Heart right ventricle (tissue), 16 donors: ENCODE data around the gene INPP5D. TPM values are rescaled to one million over a fixed set of nuclear protein-coding genes. Genes with fewer than 3 reads are reported as not detected.
A peak's percentile ranks its signal among the peaks of the same experiment; 100 is the strongest.
"Not testable (repeated sequence)": the region's sequence is repeated elsewhere in the genome, so short reads cannot be mapped to it uniquely, and the experiment has no call there.

Experiments used
- ATAC-seq, 8 donors: fragments of 200-7000 bp; cut with Tn5 transposase; one replicate each; pipeline ENCODE4 v1.9.1; 2020; ENCODE audit warnings: mild to moderate bottlenecking in 8 of 8, moderate library complexity in 8 of 8, moderate number of reproducible peaks in 1 of 8
- DNase-seq, 2 donors: peaks; one replicate each; pipeline ENCODE4 v3.0.0-alpha.2; 2020
- H3K27ac ChIP-seq, 10 donors: fragments of 200-600 bp; sonication (generic) in 2 of 10; one replicate each; pipeline versions ENCODE4 v1.5.0 to v1.8.0; 2020 to 2022; ENCODE audit warnings: mild to moderate bottlenecking in 3 of 10
- H3K27me3 ChIP-seq, 7 donors: fragments of 200-600 bp; one replicate each; pipeline ENCODE4 v1.8.0; 2021 to 2022; ENCODE audit warnings: mild to moderate bottlenecking in 2 of 7
- H3K36me3 ChIP-seq, 9 donors: fragments of 200-600 bp; sonication (generic) in 1 of 9; one replicate each; pipeline versions ENCODE4 v1.5.0 to v1.8.0; 2020 to 2022; ENCODE audit warnings: mild to moderate bottlenecking in 2 of 9
- H3K4me1 ChIP-seq, 9 donors: fragments of 200-600 bp; sonication (generic) in 1 of 9; one replicate each; pipeline versions ENCODE4 v1.5.0 to v1.8.0; 2020 to 2022; ENCODE audit warnings: mild to moderate bottlenecking in 4 of 9
- H3K4me3 ChIP-seq, 10 donors: fragments of 200-600 bp; sonication (generic) in 2 of 10; one replicate each; pipeline versions ENCODE4 v1.5.0 to v1.8.0; 2020 to 2022; ENCODE audit warnings: mild to moderate bottlenecking in 7 of 10, moderate library complexity in 2 of 10
- H3K9me3 ChIP-seq, 11 donors: fragments of 200-600 bp in 10 of 11; sonication (generic) in 2 of 11; one replicate each; pipeline versions ENCODE4 v1.5.0 to v1.8.0; 2013 to 2022; ENCODE audit warnings: mild to moderate bottlenecking in 2 of 11, control low read depth in 1 of 11, moderate library complexity in 1 of 11
- CTCF ChIP-seq, 9 donors: fragments of 200-600 bp; sonication (generic) in 2 of 9; IDR thresholded peaks; one replicate each; pipeline versions ENCODE4 v1.5.0 to v1.8.0; 2021 to 2022; ENCODE audit warnings: antibody characterized with exemption in 9 of 9, mild to moderate bottlenecking in 5 of 9, moderate library complexity in 1 of 9
- WGBS, 2 donors: extraction: QIAGEN DNeasy Blood & Tissue Kit; methylation state at CpG; one replicate each; pipeline ENCODE4 v1.1.7; 2013; ENCODE audit warnings: inconsistent platforms in 1 of 2; 5-methylcytosine and 5-hydroxymethylcytosine counted together
- intact Hi-C, 10 donors: fragments of 100-400 bp; cut with DNase I; formaldehyde crosslinking; loops; one replicate each; pipeline versions ENCODE4 v1.11.1 to v1.14.2; 2022
- polyA plus RNA-seq, 2 donors: library from polyadenylated mRNA; stranded (reverse); fragments of 200-250 nt; gene quantifications; one replicate each; pipeline ENCODE4 v1.2.3, GENCODE V29; 2013
- total RNA-seq, 10 donors: library from RNA; stranded (reverse); fragmentation: NEBNext Ultra II Directional in 3 of 10; extraction: Animal tissue kit (Norgen Biotek cat#: 25700) in 3 of 10; gene quantifications; one replicate each; pipeline versions ENCODE4 v1.2.1 to v1.2.4, GENCODE V29; 2021 to 2023
- donor health status: Arrhythmogenic right ventricular cardiomyopathy.
- donor health status: ischemic (EF 13 %, LVEDD 7.1; RV severe dilation, severe dysfunction).
- donor health status: healthy with polysubstance abuse.
- donor health status: DM: no; HTN: yes; CAD: no.
- donor health status: DM: no; HTN: no; CAD: no.
- donor health status: ischemic (EF 25% LVEDD 6.9; RV normal size, moderate dysfunction).
- donor health status: ischemic (EF 25% LVEDD 5.7; RV mildly dilated, moderate dysfunction).
- donor health status: healthy.
- donor health status: DM: yes; HTN: yes; CAD: no.
- donor health status: Ischemic cardiomyopathy.
- donor health status: ischemic (EF 35%, LVEDD 5.7; RV mildly dilated, moderate dysfunction).
- donor health status: nonischemic (EF 11% LVEDD 7.7; RV severe dilation, severe dysfunction).
- donor health status: DM: yes; HTN: yes; CAD: no.
- donor health status: PGD.
- donor health status: ischemic (EF 29% LVEDD 5.4; RV normal size, mild dysfunction).
- donor health status: nonischemic (EF 23%, LVEDD 6.1; RV moderate dilation, normal function).

INPP5D gene
- total and polyA plus RNA-seq, 12 donors: 2.9 to 17.2 (median 5.7) TPM

DNA sequence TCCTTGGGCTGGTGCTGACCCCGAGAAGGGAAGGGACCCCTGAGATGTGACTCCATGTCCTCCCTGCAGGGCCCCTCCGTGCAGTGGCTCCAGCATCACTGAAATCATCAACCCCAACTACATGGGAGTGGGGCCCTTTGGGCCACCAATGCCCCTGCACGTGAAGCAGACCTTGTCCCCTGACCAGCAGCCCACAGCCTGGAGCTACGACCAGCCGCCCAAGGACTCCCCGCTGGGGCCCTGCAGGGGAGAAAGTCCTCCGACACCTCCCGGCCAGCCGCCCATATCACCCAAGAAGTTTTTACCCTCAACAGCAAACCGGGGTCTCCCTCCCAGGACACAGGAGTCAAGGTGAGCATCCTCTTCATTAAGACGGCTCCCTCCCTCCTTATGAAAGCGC lies 137.9 kb downstream of the INPP5D start:
- Histone ChIP-seq H3K27ac (no peak overlapping the region), H3K36me3 (peaks cover 0 to 91% (median 0%) of the 10 kb centered on the region in 9 donors), H3K4me3 (no peak overlapping the region), H3K9me3 (peaks cover 0 to 7% (median 0%) of the 10 kb centered on the region in 11 donors), H3K4me1 (peaks cover 0 to 16% (median 0%) of the 10 kb centered on the region in 9 donors), H3K27me3 (no peaks in the 10 kb centered on the region)
- ATAC-seq: no peak
- WGBS, 2 donors: 85 to 88% methylated on average over 12 of the region's 12 CpGs
- no peak for DNase-seq
- TF ChIP-seq CTCF (IDR thresholded peaks at IDR 0.05): no peak
- intact Hi-C loops: no loop called here

DNA sequence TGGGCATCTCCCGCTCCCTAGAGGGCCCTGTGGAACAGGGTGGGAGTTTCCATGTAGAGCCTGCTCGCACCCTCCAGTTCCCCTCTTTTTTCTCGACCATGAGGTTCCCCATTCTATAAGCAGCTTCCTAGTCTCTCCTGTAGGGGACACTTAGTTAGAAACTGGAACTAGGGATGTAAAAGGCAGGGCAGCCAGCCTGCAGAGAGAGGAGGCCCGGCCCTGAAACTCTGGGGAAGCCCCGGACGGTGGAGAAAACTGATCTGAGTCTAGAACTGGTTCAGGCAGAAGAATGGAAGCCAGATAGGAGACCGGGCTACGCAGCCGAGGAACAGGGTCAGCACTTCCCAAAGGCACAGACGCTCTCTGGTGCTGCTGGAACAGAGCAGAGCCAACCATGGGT lies 139.7 kb downstream of the INPP5D start:
- no peak for DNase-seq
- peak in 1 of 9 donors; percentile 16 for TF ChIP-seq CTCF (IDR thresholded peaks at IDR 0.05)
- no peaks in the 10 kb centered on the region for H3K27me3 ChIP-seq

DNA sequence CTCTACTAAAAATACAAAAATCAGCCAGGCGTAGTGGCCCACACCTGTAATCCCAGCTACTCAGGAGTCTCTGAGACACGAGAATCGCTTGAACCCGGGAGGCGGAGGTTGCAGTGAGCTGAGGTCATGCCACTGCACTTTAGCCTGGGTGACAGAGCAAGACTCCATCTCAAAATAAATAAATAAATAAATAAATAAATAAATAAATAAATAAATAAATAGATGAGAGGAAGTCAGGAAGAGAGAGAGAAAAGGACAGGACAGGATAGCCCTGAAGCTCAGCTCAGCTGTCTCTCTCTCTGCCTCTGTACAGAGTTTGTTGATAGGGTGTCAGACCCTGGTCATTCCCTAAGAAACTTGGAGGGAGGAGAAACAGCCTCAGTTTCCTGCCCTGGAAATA lies 140.6 kb downstream of the INPP5D start:
- H3K27me3 ChIP-seq, H3K27ac ChIP-seq, intact Hi-C loops, DNase-seq, H3K4me3 ChIP-seq, ATAC-seq: not testable (repeated sequence)
- peaks cover 0 to 21% (median 0%) of the 10 kb centered on the region in 9 donors for H3K4me1 ChIP-seq
- 96% methylated on average over 5 of the region's 5 CpGs for WGBS, 2 donors
- peaks cover 0 to 91% (median 0%) of the 10 kb centered on the region in 9 donors for H3K36me3 ChIP-seq
- H3K9me3 ChIP-seq: peaks cover 0 to 17% (median 0%) of the 10 kb centered on the region in 11 donors

More for the DNA sequence above, 139.7 kb downstream of the INPP5D start:
- no peak for ATAC-seq
- Histone ChIP-seq H3K9me3 (peaks cover 0 to 17% (median 0%) of the 10 kb centered on the region in 11 donors), H3K27ac (no peak overlapping the region), H3K4me1 (peaks cover 0 to 21% (median 0%) of the 10 kb centered on the region in 9 donors), H3K36me3 (peaks cover 0 to 93% (median 0%) of the 10 kb centered on the region in 9 donors), H3K4me3 (no peak overlapping the region)
- WGBS, 2 donors: 87 to 89% methylated on average over 10 of the region's 10 CpGs
- intact Hi-C loops: no loop called here

- no peak for DNase-seq
- Histone ChIP-seq H3K4me1 (peaks cover 0 to 21% (median 0%) of the 10 kb centered on the region in 9 donors), H3K9me3 (peaks cover 0 to 17% (median 0%) of the 10 kb centered on the region in 11 donors), H3K27ac (no peak overlapping the region), H3K36me3 (peaks cover 0 to 91% (median 0%) of the 10 kb centered on the region in 9 donors), H3K27me3 (no peaks in the 10 kb centered on the region), H3K4me3 (no peak overlapping the region)
- TF ChIP-seq CTCF (IDR thresholded peaks at IDR 0.05): no peak
- WGBS, 2 donors: 88 to 89% methylated on average over 15 of the region's 15 CpGs
- no peak for ATAC-seq
- intact Hi-C loops: no loop called here
Measured at GRCh38 chr2:233201258-233202013, 141.3 kb downstream of the INPP5D start.

GRCh38 chr2:233202531-233202944 lies 142.4 kb downstream of the INPP5D start:
- no peak for TF ChIP-seq CTCF (IDR thresholded peaks at IDR 0.05)
- 62 to 65% methylated on average over 5 of the region's 5 CpGs for WGBS, 2 donors
- Histone ChIP-seq H3K4me1 (peaks cover 0 to 21% (median 0%) of the 10 kb centered on the region in 9 donors), H3K9me3 (peaks cover 0 to 17% (median 0%) of the 10 kb centered on the region in 11 donors), H3K4me3 (no peak overlapping the region), H3K27me3 (no peaks in the 10 kb centered on the region), H3K36me3 (peaks cover 0 to 90% (median 0%) of the 10 kb centered on the region in 9 donors), H3K27ac (no peak overlapping the region)
- ATAC-seq: peak in 2 of 8 donors; percentile 12 to 25
- intact Hi-C loops: no loop called here
- DNase-seq: no peak
